Measurements from ENCODE around the gene CCL22.

DNA sequence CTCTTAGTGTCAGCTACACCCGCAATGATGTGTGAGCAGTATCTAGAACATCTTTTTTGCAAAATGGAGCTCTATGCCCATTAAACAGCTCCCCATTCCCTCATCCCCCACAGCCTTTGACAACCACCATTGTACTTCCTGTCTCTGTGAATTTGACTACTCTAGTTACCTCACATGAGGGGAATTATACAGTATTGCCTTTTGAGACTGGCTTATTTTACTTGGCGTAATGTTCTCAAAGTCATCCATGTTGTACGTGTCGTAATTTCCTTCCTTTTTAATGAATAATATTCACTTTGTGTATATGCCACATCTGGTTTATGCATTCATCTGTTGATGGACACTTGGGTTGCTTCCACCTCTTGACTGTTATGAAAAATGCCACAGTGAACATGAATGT is 23.2 kb upstream of the CCL22 start:
- TF ChIP-seq, protein P1, sequence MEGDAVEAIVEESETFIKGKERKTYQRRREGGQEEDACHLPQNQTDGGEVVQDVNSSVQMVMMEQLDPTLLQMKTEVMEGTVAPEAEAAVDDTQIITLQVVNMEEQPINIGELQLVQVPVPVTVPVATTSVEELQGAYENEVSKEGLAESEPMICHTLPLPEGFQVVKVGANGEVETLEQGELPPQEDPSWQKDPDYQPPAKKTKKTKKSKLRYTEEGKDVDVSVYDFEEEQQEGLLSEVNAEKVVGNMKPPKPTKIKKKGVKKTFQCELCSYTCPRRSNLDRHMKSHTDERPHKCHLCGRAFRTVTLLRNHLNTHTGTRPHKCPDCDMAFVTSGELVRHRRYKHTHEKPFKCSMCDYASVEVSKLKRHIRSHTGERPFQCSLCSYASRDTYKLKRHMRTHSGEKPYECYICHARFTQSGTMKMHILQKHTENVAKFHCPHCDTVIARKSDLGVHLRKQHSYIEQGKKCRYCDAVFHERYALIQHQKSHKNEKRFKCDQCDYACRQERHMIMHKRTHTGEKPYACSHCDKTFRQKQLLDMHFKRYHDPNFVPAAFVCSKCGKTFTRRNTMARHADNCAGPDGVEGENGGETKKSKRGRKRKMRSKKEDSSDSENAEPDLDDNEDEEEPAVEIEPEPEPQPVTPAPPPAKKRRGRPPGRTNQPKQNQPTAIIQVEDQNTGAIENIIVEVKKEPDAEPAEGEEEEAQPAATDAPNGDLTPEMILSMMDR (conservative IDR thresholded peaks at IDR 0.05 in 1 of 2, IDR thresholded peaks at IDR 0.05 in 1 of 2; ENCODE audit: low read depth in 1 of 2, low read length in 2 of 2), result no peak
- no peak for TF ChIP-seq EZH2 (IDR thresholded peaks at IDR 0.05; ENCODE audit: low read length, missing control alignments)
